ENCODE measurements around the gene SLC25A21.

DNA sequence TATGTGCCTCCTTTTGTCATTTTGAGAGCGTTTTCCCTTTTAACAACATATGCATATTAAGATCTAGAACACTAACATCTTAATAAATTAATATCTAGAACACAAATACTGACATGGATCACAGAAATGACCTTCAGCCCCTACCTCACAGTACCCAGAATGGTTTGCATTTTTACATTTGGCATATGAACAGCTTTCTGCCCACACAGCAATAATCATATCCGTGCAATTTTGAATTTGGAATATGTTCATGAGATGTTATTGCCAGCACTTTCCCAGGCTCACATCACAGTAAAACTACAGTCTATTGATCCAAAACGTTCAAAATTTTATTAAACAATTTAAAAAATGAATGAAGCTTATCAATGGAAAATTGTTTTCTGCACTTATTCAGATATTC lies 114.6 kb downstream of the SLC25A21 start:
- TF ChIP-seq, protein P1, sequence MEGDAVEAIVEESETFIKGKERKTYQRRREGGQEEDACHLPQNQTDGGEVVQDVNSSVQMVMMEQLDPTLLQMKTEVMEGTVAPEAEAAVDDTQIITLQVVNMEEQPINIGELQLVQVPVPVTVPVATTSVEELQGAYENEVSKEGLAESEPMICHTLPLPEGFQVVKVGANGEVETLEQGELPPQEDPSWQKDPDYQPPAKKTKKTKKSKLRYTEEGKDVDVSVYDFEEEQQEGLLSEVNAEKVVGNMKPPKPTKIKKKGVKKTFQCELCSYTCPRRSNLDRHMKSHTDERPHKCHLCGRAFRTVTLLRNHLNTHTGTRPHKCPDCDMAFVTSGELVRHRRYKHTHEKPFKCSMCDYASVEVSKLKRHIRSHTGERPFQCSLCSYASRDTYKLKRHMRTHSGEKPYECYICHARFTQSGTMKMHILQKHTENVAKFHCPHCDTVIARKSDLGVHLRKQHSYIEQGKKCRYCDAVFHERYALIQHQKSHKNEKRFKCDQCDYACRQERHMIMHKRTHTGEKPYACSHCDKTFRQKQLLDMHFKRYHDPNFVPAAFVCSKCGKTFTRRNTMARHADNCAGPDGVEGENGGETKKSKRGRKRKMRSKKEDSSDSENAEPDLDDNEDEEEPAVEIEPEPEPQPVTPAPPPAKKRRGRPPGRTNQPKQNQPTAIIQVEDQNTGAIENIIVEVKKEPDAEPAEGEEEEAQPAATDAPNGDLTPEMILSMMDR (IDR thresholded peaks at IDR 0.05) = no peak
- no peak for TF ChIP-seq POLR2A (IDR thresholded peaks at IDR 0.05)
- no peak for TF ChIP-seq EP300 (IDR thresholded peaks at IDR 0.05; ENCODE audit: low read depth)
- TF ChIP-seq POLR2AphosphoS5 (IDR thresholded peaks at IDR 0.05) = no peak
